IPS-18c (cell line): Measurements from ENCODE around the gene GMPPA.

Experiments used
- H3K4me3 ChIP-seq: 2 replicates; pipeline ENCODE4 v1.7.0; 2013; ENCODE audit warnings: low read depth, mild to moderate bottlenecking, low read length, moderate library complexity; ENCODE audit not compliant: insufficient read depth
- H3K9me3 ChIP-seq: one replicate; pipeline ENCODE4 v1.6.1; 2013; ENCODE audit warnings: mild to moderate bottlenecking, low read length, moderate library complexity; ENCODE audit not compliant: control insufficient read depth, insufficient read depth

GMPPA gene

DNA sequence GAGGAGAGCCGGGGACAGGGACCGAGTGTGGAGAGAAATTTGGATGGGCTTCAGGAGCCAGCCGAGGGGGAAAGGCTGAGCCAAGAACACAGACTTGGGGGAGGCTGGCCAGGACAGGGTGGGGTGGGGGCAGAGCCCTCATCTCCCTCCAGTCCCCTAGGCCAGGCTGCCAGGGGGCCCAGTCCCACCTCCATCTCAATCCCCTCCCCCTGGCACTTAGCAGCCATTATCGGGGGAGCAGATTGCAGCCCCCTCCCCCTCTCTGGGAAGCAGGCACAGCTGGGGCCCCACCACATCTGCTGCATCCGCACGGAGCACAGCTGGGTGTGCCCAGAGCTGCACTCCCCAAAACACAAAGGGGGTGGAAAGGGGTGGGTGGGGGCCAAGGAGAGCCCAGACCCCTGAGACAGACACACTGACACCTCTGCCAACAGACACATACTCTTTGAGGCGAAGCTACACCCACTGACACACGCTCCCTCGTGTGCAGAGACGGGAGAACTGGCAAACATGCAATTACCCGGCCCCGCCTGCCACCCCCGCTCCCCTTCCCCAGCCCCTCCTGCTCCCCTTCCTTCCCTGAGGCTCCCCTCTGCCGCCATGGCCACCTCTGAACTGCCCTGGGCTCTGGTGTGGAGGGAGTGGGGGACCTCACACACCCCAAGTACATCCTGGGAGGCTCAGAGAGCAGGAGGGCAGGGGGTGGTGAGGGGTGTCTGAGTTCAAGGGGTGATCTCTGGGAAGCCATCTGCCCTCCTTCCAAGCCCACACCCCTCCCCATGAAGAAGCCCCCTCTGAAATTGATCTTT, 10.5 kb downstream of the GMPPA start:
- H3K9me3 ChIP-seq = no peaks in the 10 kb centered on the region
- H3K4me3 ChIP-seq = peak overlapping the region; percentile 51

DNA sequence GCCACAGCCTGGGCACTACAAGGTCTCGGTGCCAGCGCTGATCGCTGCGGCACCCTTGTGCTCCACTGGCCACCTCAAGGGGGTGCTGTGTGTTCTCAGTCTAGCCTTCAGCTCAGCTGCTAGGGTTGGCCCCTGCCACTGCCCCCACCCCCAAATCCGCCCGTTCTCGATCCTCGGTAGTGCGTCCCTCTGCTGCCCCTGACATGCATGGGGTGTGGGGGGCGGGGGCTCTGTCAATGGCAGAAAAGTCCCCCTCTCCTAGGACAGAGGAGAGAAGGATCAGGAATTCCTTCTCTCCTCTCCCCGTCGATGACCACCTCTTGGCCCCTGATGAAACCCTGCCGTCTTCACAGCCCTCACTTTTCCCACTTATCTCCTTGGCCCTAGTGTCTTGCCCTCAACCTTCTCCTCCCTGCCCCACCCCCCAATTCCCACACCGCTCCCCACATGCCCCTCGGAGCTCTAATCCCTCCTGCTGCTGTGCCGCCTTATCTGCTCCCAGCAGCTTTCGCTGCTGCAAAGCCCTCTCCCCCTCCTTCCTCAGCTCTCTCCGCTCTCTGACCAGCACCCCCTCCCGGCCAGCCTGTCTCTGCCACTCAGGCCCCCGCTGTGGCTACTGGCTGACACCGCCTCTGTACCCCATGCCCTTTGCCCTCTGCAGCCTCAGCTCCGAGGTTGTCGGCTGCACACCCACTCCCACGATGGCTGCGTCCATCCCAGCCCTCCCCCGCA, 11.3 kb downstream of the GMPPA start:
- no peaks in the 10 kb centered on the region for H3K9me3 ChIP-seq

DNA sequence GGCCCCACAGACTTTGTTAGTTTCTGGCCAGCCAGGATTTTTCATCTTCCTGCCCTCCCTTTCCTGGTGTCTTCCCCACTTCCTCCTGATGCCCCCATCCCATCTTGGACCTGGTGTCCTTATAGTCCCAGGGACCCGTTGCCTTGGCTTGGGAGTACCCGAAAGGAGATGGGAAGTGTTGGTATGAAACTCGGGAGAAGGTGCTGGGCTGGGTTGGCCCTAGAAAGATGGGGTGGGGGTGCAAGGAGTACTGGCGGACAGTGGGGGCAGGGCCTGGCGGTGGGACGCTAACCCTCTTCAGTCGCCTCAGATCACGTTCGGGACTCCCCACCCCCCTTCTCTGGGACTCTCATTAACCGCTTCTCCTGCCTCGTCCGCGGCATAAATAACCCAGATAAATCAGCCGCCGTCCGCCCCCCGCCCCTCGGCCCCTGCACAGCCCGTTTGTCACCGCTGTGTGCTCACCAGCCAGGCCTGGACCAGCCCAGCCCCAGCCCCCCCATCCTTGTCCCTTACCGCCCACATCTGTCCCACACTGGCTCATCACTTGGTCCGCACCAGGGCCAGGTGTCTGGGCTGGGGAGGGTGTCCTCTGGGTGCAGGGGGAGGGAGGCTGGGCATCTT, 11.9 kb downstream of the GMPPA start:
- H3K4me3 ChIP-seq = peak overlapping the region; percentile 51

More for the DNA sequence above, 11.3 kb downstream of the GMPPA start:
- peak overlapping the region; percentile 51 for H3K4me3 ChIP-seq

DNA sequence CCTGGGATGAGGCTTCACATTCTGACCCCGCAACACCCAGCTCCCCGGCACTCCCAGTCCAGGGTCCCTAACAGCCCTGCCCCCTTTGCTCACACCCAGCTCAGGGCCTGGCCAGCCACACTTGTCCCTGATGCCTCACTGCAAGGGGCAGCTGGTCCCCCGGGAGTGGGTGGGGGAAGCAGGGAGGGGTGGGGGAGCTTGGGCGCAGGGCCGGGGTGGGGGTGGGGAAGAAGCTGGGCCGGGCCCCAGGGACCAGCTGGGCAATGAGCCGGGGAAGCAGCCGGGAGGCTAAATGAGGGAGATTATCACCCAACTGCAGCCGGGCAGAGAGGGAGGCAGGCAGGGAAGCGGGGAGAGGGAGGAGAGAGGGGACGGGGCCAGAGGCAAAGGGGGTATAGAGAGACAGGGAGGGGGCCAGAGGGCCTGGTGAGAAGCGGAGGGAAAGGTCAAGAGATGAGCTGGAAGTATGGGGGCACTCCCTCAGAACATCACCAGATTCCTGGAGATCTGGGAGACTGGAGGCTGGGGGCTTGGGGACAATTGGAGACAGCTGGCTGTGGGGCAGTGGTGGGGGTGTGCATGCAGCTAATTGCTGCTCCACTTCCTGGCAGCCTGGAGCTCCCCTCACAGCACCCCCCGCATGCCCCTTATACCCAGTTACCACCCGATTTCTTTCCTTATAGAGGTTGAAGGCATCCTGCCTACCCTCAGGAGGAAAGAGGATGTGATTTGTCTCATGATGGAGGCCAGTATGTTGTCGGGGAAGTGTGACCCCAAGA, 13.0 kb downstream of the GMPPA start:
- no peaks in the 10 kb centered on the region for H3K9me3 ChIP-seq
- H3K4me3 ChIP-seq = no peak overlapping the region

More for the DNA sequence above, 11.9 kb downstream of the GMPPA start:
- no peaks in the 10 kb centered on the region for H3K9me3 ChIP-seq

DNA sequence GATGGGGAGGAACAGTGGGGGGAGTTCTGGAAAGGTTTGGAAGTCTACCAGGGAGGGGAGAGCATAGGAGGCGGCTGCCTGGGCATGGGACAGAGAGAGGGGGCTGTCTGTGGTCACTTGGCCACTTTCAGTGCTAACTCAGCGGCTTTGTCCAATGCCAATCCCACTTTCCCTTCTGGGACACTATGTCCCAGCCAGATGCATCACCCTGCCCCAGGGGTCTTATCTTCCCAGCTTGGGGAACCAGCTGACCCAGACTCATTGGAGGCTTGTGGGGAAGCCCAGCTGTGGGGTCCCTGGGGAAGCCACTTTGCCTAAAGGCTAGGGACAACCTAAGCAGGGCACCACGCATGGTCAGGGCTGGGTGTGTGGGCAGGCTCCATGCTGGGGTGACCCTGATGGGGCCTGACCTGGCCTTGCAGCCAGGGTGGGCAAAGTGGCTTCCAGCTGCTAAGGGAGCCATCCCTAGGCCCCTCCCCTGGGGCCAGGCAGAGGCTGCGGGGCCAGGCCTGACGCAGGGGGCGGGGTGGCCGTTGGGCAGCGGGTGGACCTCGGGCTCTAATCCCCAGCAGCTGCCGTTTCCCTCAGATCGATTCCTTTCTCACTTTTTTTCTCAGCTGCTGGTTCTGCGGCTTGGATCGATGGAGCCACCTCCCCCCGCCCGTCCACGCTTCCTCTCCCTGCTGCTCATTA, 14.0 kb downstream of the GMPPA start:
- Histone ChIP-seq H3K4me3 (no peak overlapping the region), H3K9me3 (no peaks in the 10 kb centered on the region)

DNA sequence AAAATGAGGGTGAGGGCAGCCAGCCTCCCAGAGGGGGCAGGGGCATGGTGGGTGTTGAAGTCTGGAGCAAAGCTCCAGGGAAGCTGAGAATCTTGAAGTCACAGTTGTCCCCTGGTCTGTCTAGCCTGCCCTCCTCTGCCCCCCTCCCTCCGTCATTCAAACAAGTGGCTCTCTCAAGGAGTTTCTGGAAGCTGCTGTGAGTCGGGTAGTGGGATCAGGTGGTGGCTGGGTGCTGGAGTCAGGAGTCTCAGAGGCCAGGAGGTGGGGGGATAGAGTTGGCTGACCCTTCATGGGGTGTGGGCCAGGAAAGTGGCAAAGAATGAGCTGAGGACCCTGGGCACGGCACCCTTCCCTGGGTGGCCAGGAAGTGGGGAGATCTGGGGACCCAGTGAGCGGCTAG, 15.1 kb downstream of the GMPPA start:
- H3K9me3 ChIP-seq = no peaks in the 10 kb centered on the region
- no peak overlapping the region; the same call in 1 of the 2 replicates for H3K4me3 ChIP-seq

DNA sequence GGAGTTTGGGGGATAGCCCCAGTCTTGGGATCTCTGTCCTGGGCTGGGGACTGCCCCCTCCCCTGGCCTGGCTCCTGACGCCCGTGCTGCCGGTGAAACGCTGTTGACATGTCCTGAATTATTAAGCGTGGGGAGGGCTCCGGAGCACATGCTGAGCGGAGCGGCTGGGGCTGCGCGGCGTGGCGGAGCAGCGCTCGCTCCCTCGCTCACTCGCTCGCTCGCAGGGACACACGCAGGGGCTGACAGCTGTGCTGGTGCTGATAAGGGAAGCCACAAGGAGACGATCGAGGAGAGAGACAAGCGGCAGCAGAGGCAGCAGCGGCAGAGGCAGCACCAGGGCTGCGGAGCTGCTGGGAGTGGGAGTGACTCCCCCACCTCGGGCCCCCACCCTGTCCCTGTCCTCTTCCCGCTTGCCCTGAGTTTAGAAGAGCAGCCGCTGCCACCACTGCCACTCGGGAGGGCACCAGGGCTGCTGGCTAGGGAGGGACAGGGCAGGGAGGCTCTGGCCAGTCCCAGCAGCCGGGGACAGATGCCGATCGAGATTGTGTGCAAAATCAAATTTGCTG, 15.6 kb downstream of the GMPPA start, which contains the start of gene ASIC4:
ASIC4 (plus strand) TSS at position 287 of the 566 bp plus-strand sequence; CDS start at position 530, 243 bp downstream.
- no peak within 1 kb of the TSS; the same call in 1 of the 2 replicates for H3K4me3 ChIP-seq
- no peaks in the 10 kb centered on the region for H3K9me3 ChIP-seq

DNA sequence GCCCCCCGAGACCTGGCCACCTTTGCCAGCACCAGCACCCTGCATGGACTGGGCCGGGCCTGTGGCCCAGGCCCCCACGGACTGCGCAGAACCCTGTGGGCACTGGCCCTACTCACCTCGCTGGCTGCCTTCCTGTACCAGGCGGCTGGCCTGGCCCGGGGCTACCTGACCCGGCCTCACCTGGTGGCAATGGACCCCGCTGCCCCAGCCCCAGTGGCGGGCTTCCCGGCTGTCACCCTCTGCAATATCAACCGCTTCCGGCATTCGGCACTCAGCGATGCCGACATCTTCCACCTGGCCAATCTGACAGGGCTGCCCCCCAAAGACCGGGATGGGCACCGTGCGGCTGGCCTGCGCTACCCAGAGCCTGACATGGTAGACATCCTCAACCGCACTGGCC, 16.1 kb downstream of the GMPPA start:
- no peaks in the 10 kb centered on the region for H3K9me3 ChIP-seq
- H3K4me3 ChIP-seq = no peak overlapping the region

DNA sequence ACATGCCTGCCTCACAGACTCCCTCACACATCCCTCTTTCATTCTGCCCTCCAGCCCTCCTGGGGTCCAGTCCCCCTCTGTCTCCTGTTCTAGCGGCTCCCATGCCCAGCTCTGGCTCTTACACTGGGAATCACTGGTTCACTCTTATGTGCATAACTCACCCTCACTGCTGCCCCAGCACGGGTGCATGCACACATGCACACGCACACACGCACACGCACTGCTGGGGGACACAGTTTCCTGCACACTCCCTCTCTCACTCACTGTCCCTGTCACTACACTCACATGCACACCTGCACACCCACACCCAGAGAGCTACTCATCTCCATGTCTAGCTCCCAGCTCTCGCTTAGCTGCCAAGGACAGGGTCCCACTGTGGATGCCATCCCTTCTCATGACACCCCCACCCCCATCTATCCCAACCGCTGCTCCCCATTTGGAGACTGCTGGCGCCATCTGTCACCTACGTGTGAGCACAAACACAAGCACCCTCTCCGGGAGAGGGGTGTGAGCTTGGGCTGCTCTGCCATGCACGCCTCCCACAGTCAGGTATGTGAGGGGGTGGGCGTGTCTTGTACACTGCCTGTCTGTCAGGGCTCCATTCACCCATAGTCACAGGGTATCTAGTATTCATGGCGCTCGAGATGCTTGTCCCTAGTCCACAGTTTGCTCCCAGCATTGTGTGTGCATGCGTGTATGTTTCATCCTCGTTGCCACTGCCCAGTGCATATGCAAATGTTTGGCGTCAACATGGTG, 17.4 kb downstream of the GMPPA start:
- no peak overlapping the region for H3K4me3 ChIP-seq
- no peaks in the 10 kb centered on the region for H3K9me3 ChIP-seq

DNA sequence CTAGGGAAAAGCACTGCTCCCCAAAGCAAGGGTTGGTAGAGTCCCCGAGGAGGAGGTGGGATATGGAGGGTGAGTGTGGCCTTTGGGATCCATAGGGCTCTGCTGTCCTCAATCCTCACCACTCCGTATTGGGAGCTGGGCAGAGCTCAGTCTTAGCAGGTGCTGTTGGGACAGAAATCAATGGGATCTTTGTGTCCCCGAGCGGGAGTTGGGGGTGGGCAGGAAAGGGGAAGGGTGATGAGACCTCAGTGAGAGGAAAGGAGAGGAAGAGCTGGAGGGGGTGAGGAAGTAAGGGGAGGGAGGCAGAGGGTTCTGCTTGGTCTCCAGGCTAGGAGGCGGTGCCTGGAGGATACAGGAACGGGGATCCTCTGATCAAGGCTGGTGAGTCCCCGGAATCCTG, 18.2 kb downstream of the GMPPA start:
- Histone ChIP-seq H3K9me3 (no peaks in the 10 kb centered on the region), H3K4me3 (no peak overlapping the region)

DNA sequence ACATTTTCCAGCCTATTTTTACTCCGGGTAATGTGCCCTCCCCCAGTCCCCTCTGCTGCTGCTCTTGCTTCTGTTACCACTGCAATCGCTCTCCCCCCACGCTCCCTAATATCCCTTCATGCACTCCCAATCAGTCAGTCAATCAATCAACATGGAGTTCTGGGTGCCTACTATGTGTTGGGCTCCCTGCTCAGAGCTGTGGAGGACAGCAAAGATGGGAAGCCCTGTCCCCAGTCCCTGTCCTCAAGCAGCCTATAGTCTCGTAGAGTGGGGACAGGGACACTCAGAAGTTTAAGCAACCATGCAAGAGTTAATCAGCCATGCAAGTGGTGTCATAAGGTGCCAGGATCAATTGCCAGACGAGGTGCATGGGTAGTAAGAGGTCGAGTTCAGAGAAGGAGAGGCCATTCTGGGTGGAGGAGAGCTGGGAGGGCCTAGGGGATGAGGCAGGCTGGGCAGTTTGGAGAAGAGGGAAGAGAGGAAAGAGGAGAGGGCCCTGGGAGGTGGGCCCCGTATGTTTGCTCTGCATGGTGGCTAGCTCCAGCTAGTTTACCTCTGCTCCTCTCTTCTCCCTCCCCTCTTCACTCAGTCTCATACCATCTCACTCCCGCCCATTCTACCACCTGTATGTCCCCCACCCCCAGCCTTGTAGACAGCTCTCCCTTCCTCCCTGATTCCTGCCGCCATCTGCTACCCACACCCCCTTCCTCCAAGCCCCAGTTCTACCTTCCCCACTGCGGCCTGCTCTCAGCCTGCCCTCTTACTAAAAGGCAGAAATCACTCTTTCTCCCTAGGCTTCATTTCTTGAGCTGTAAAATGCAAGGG, 19.5 kb downstream of the GMPPA start:
- Histone ChIP-seq H3K9me3 (no peaks in the 10 kb centered on the region), H3K4me3 (no peak overlapping the region)

DNA sequence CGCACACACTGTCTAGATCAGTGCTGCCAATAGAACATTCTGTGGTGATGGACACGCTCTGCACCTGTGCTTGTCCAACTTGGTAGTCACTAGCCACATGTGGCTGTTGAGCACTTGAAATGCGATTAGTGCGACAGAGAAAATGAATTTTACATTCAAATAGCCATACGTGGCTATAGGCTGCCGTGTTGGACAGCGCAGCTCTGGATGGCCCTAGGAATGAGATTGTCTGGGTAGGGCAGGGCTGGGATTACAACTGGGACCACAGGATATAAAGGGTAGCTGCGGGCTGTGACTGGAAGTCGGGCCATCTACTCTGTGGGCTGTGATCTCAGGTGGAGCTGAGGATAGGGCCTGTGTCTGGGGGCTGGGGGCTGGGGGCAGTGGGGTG, 20.8 kb downstream of the GMPPA start:
- Histone ChIP-seq H3K9me3 (no peaks in the 10 kb centered on the region), H3K4me3 (no peak overlapping the region)

DNA sequence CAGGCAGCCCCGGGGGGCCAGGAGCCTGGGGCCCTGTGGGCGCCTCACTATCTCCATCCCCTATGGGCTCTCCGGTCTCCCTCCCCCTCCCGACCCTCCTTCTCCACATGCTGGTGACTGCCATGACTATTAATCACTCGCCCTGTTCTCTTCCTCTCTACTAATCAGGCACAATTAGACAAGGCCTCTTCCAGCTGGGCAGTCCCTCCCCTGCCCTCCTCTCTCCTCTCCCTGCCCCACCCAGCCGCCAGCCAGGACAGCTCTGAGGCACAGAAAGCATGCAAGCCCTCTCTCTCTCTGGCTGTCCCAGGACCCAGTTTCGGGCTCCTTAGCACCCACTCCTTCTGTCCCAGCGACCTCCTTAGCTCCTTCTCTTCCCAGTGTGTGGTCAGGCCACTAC, 21.4 kb downstream of the GMPPA start:
- no peaks in the 10 kb centered on the region for H3K9me3 ChIP-seq
- H3K4me3 ChIP-seq = no peak overlapping the region

DNA sequence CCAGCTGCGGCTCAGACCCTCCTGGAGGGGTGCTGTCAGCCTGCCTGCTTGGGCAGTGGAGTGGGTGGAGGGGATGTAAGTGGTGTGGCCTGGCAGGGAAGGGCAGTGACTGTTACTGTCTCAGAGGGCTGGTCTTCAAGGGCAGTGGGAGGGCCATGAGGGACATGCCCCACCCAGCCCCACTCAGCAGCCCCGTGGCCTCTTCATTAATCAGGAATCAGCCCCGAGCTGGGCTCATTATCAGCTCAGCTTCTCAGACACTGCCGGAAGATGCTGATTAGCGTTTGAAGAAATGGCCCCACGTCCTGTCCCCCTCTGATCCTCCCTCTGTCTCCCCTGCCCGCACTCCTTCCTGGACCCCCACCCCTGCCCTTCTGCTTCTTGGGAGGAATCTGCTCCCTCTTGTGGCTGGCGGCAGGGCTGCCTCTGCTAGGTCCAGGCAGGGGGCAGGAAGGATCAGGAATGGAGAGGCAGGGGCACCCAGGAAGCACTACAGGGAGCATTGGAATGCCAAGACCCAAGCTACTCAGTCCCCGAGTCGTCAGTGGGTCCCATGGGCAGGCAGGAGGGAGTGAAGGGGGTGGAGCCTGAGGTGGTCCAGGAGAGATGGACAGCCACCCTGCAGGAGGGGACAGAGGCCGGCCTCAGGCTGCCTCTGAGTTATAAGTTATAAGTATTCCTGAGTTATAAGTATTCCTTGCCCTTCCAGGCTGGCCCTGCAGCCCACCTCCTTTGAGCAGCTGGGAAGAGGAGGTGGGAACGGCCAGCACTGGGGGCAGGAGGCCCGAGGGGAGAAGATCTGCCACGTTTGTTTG, 22.6 kb downstream of the GMPPA start:
- no peak overlapping the region for H3K4me3 ChIP-seq

More for the DNA sequence above, 22.6 kb downstream of the GMPPA start:
- no peaks in the 10 kb centered on the region for H3K9me3 ChIP-seq
